A673 (cell line): Measurements from ENCODE around the gene DNASE2B.

Source experiments
- EZH2 ChIP-seq: fragments of 200-600 bp; sonication (generic); IDR thresholded peaks from 2 replicates; pipeline ENCODE4 v1.6.1; 2017; ENCODE audit warnings: borderline replicate concordance, low read depth, mild to moderate bottlenecking, mixed read lengths, antibody characterized with exemption, low read length; ENCODE audit not compliant: poor library complexity, severe bottlenecking
- TF ChIP-seq, protein P1 (sequence below): fragments of 300-800, 200-600 bp; sonication (generic); conservative IDR thresholded peaks from 2 replicates; pipeline ENCODE4 v1.5.1; 2017; ENCODE audit warnings: low read depth, mild to moderate bottlenecking, antibody characterized with exemption, low read length, moderate library complexity, mixed read lengths

DNA sequence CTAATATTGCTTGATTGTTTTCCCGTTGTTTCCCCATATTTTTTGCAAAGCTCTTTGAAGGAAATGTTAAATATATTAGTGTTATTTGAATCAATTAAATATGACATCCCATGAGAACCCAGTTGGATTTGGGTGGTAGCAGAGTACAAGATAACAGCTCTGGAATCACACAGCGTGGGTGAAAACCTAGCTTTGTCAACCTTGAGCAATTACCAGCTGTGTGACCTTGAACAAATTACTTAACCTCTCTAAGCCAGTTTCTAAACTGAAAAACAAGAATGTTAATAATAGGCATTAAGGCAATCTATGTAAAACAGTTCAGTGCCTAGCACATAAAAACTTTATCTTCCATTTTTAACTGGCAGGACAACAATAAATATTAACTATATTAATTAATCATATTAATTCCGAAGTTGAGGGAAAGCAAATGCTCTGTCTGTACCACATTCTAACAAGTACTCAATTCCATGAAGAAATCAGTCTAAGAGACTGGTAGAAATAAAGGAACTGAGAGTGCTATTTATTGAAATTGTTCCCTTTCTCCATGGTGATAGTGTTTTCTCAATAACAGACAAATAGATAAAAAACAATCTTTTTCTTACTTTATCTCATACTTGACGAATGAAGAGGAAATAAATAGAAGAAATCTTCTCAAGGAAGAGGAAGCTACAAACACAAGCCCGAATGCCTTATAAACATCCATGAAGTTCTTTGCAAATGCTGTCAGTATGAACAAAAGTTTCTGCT is 27.0 kb downstream of the DNASE2B start:
- TF ChIP-seq, protein P1, sequence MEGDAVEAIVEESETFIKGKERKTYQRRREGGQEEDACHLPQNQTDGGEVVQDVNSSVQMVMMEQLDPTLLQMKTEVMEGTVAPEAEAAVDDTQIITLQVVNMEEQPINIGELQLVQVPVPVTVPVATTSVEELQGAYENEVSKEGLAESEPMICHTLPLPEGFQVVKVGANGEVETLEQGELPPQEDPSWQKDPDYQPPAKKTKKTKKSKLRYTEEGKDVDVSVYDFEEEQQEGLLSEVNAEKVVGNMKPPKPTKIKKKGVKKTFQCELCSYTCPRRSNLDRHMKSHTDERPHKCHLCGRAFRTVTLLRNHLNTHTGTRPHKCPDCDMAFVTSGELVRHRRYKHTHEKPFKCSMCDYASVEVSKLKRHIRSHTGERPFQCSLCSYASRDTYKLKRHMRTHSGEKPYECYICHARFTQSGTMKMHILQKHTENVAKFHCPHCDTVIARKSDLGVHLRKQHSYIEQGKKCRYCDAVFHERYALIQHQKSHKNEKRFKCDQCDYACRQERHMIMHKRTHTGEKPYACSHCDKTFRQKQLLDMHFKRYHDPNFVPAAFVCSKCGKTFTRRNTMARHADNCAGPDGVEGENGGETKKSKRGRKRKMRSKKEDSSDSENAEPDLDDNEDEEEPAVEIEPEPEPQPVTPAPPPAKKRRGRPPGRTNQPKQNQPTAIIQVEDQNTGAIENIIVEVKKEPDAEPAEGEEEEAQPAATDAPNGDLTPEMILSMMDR = no peak
- TF ChIP-seq EZH2 = no peak
